GM12878 (cell line): ENCODE measurements around the gene PTPN21. TPM values are rescaled to one million over a fixed set of nuclear protein-coding genes. Genes with fewer than 3 reads are reported as not detected.

Experiments used
- ATAC-seq: fragments of 200-7000 bp; cut with Tn5 transposase; 3 replicates; pipeline ENCODE4 v1.9.1; 2020; ENCODE audit warnings: mild to moderate bottlenecking, moderate library complexity
- BruUV-seq: library from RNA; stranded (reverse); fragments of 400-500 nt; replicated peaks from 2 replicates; lab custom pipeline; 2021; lab: Mats Ljungman, UMichigan
- CTCF ChIA-PET: fragments of 300-600 bp; sonication (Branson Sonifier 250); formaldehyde crosslinking; extraction: SDS; loops from one replicate; lab custom pipeline; 2021; ENCODE audit warnings: inconsistent platforms; lab: Yijun Ruan, JAX
- POLR2A ChIA-PET: fragments of 350-600 bp; formaldehyde crosslinking; extraction: SDS; loops from one replicate; lab custom pipeline; 2021; ENCODE audit warnings: inconsistent platforms; lab: Charles Lee
- RAD21 ChIA-PET: fragments of 300-600 bp; sonication (Branson Sonifier 250); formaldehyde crosslinking; loops from one replicate; lab custom pipeline; 2023; ENCODE audit warnings: antibody characterized with exemption; ENCODE audit not compliant: unreplicated experiment; lab: Charles Lee
- SMC1A ChIA-PET: fragments of 300-600 bp; sonication (Branson Sonifier 250); formaldehyde crosslinking; loops from one replicate; lab custom pipeline; 2023; ENCODE audit not compliant: unreplicated experiment, uncharacterized antibody; lab: Charles Lee
- DNase-seq: peaks from one replicate; pipeline ENCODE4 v3.0.0-alpha.2; 2011; ENCODE audit warnings: low read depth, low spot score
- FAIRE-seq: peaks from 3 replicates; lab custom pipeline; 2011; peaks lifted over from hg19 to GRCh38; lab: Jason Lieb, UNC
- H2AFZ ChIP-seq: 2 replicates; pipeline ENCODE4 v1.6.0; 2011; ENCODE audit warnings: low read depth, low read length, control low read depth; ENCODE audit not compliant: control insufficient read depth
- H3K27ac ChIP-seq: 2 replicates; pipeline ENCODE4 v1.5.1; 2011; ENCODE audit warnings: control low read depth; ENCODE audit not compliant: control insufficient read depth, insufficient read depth
- H3K27me3 ChIP-seq, 2 experiments: replicated peaks in 1 of 2; 2 replicates each; pipeline versions ENCODE4 v1.6.0 to v1.6.1; 2011; ENCODE audit warnings: low read length in 1 of 2; ENCODE audit not compliant: control insufficient read depth in 2 of 2, insufficient read depth in 2 of 2
- H3K36me3 ChIP-seq, 2 experiments: 2 replicates each; pipeline ENCODE4 v1.5.1; 2011; ENCODE audit warnings: low read length in 1 of 2; ENCODE audit not compliant: control insufficient read depth in 2 of 2, insufficient read depth in 2 of 2
- H3K4me1 ChIP-seq: 2 replicates; pipeline ENCODE4 v1.6.1; 2011; ENCODE audit warnings: mild to moderate bottlenecking, low read length, moderate library complexity, mixed read lengths; ENCODE audit not compliant: control insufficient read depth, insufficient read depth
- H3K4me2 ChIP-seq: 2 replicates; pipeline ENCODE4 v1.6.0; 2011; ENCODE audit warnings: control low read depth; ENCODE audit not compliant: control insufficient read depth, insufficient read depth
- H3K4me3 ChIP-seq: fragments of 200-600 bp; sonication (generic); 2 replicates; pipeline ENCODE4 v1.5.1; 2016
- H3K79me2 ChIP-seq: 2 replicates; pipeline ENCODE4 v1.6.0; 2011; ENCODE audit warnings: low read length; ENCODE audit not compliant: control insufficient read depth, insufficient read depth
- H3K9ac ChIP-seq: 2 replicates; pipeline ENCODE4 v1.8.0; 2011; ENCODE audit warnings: low read length, control low read depth, mixed read lengths; ENCODE audit not compliant: control insufficient read depth, insufficient read depth
- H3K9me3 ChIP-seq: replicated peaks from 3 replicates; pipeline ENCODE4 v1.5.1; 2011; ENCODE audit warnings: mild to moderate bottlenecking, low read length; ENCODE audit not compliant: control insufficient read depth, insufficient read depth
- H4K20me1 ChIP-seq: 2 replicates; pipeline ENCODE4 v1.6.0; 2011; ENCODE audit not compliant: control insufficient read depth, insufficient read depth
- ATF2 ChIP-seq: IDR thresholded peaks from 2 replicates; pipeline ENCODE4 v1.6.1; 2012; ENCODE audit warnings: low read length, inconsistent platforms
- BCL11A ChIP-seq: IDR thresholded peaks from 2 replicates; pipeline ENCODE4 v1.6.1; 2011; ENCODE audit warnings: low read depth, low read length
- CHD2 ChIP-seq: IDR thresholded peaks from 2 replicates; pipeline ENCODE4 v1.6.1; 2011; ENCODE audit warnings: low read depth, low read length, improper control_type of control experiment, borderline replicate concordance
- DPF2 ChIP-seq: fragments of 450-650 bp; IDR thresholded peaks from 2 replicates; pipeline ENCODE4 v1.6.1; 2017; ENCODE audit warnings: mild to moderate bottlenecking
- ELK1 ChIP-seq: IDR thresholded peaks from 2 replicates; pipeline ENCODE4 v1.6.1; 2012; ENCODE audit warnings: low read depth, low read length, improper control_type of control experiment
- MTA2 ChIP-seq: fragments of 450-650 bp; IDR thresholded peaks from 2 replicates; pipeline ENCODE4 v1.6.1; 2016; ENCODE audit warnings: low read depth, mild to moderate bottlenecking, moderate library complexity
- NR2C2 ChIP-seq: IDR thresholded peaks from 2 replicates; pipeline ENCODE4 v1.6.1; 2011; ENCODE audit warnings: borderline replicate concordance, low read depth; ENCODE audit not compliant: control insufficient read depth, insufficient read length
- RB1 ChIP-seq: fragments of 450-650 bp; formaldehyde crosslinking; IDR thresholded peaks from 2 replicates; pipeline ENCODE4 v1.6.1; 2017; ENCODE audit warnings: mild to moderate bottlenecking, borderline replicate concordance
- USF1 ChIP-seq: IDR thresholded peaks from 2 replicates; pipeline ENCODE4 v1.6.1; 2011; ENCODE audit warnings: borderline replicate concordance, low read depth, mild to moderate bottlenecking, moderate library complexity, mixed read lengths, low read length; ENCODE audit not compliant: insufficient read depth; ENCODE audit errors: extremely low read length
- ZNF217 ChIP-seq: fragments of 450-650 bp; IDR thresholded peaks from 2 replicates; pipeline ENCODE4 v1.6.1; 2017; ENCODE audit warnings: antibody characterized with exemption, mild to moderate bottlenecking
- ZNF687 ChIP-seq: fragments of 450-650 bp; IDR thresholded peaks from 2 replicates; pipeline ENCODE4 v1.6.1; 2017; ENCODE audit warnings: mild to moderate bottlenecking, moderate library complexity
- WGBS: methylation state at CpG from one replicate; pipeline ENCODE4 v1.1.6; 2016; ENCODE audit warnings: low lambda C conversion rate; ENCODE audit not compliant: insufficient replicate concordance, insufficient coverage; ENCODE audit errors: missing lambda C conversion rate; 5-methylcytosine and 5-hydroxymethylcytosine counted together
- in situ Hi-C: fragments of 300-500 bp; cut with MboI; formaldehyde crosslinking; loops from 9 replicates; pipeline ENCODE4 v1.14.3; 2018; ENCODE audit warnings: mixed read lengths
- intact Hi-C: fragments of 100-400 bp; cut with micrococcal nuclease; formaldehyde crosslinking; loops from one replicate; pipeline ENCODE4 v1.14.2; 2022; ENCODE audit not compliant: unreplicated experiment
- polyA plus RNA-seq, 11 experiments: library from polyadenylated mRNA; depleted of rRNA in 4 of 11; unstranded in 6 of 11; stranded (reverse) in 5 of 11; fragments of >200 nt; fragmentation: Nextera tagmentation in 4 of 11; fragmentation: Illumina TruSeq in 1 of 11; extraction: Ambion mirVana in 4 of 11; extraction: Trizol in 1 of 11; gene quantifications; 1 replicate in 1 of 11; 2 replicates in 10 of 11; pipeline versions ENCODE4 v1.2.1 to v1.2.3, GENCODE V29; 2011 to 2016; ENCODE audit warnings: inconsistent platforms in 2 of 11, missing spikeins in 2 of 11, low read depth in 1 of 11
- total RNA-seq, 4 experiments: library from RNA; depleted of rRNA in 3 of 4; stranded (reverse); fragments of >200 nt in 3 of 4; fragmentation: Illumina TruSeq in 1 of 4; extraction: Trizol in 1 of 4; gene quantifications; 2 replicates each; pipeline versions ENCODE4 v1.2.1 to v1.2.3, GENCODE V29; 2013 to 2021

PTPN21 gene
- total and polyA plus RNA-seq, 10 of the 15 experiments (the other 5 are each of a cell fraction or from before 2014, with no cell fraction given), result 0.01 to 0.23 (median 0.04) TPM; not detected in 3

- H3K27ac ChIP-seq, result no peak overlapping the region
- WGBS, result 26% methylated on average over 3 of the region's 3 CpGs
- DNase-seq (no peak), ATAC-seq (no peak), FAIRE-seq (no peak)
- H3K9me3 ChIP-seq, result no peaks in the 10 kb centered on the region
- ChIA-PET RAD21 (no interaction called here), CTCF (interaction anchor here (0.6 kb wide), 1 partner anchor 237 kb away, joined by 3 read pairs; no protein-coding TSS in a partner anchor), POLR2A (no interaction called here), SMC1A (no interaction called here)
- H4K20me1 ChIP-seq, result no peaks in the 10 kb centered on the region
- peaks cover 0 to 4% of the 10 kb centered on the region in 2 experiments; a peak in 2 of 4 replicates for H3K27me3 ChIP-seq
- no peaks in the 10 kb centered on the region for H3K79me2 ChIP-seq
- in situ Hi-C loops (no loop called here), intact Hi-C loops (no loop called here)
- TF ChIP-seq ATF2 (no peak), NR2C2 (no peak)
- H3K4me2 ChIP-seq, result no peak overlapping the region
- H2AFZ ChIP-seq, result no peak overlapping the region
- no peaks in the 10 kb centered on the region for H3K4me1 ChIP-seq
- H3K4me3 ChIP-seq, result no peak overlapping the region
- no peaks in the 10 kb centered on the region for H3K36me3 ChIP-seq
- no TSS peak for BruUV-seq
- no peak overlapping the region for H3K9ac ChIP-seq
Measured at GRCh38 chr14:88482524-88482923, 72.3 kb downstream of the PTPN21 start.

- H2AFZ ChIP-seq, result no peak overlapping the region
- H3K36me3 ChIP-seq, result no peaks in the 10 kb centered on the region
- WGBS, result 17% methylated on average over 7 of the region's 7 CpGs
- H3K79me2 ChIP-seq, result no peaks in the 10 kb centered on the region
- no peak overlapping the region for H3K4me2 ChIP-seq
- TF ChIP-seq DPF2 (no peak), ZNF687 (no peak), ELK1 (no peak), CHD2 (no peak), BCL11A (no peak), RB1 (no peak), MTA2 (no peak), USF1 (no peak), ZNF217 (no peak)
- no peaks in the 10 kb centered on the region for H3K9me3 ChIP-seq
- H3K27ac ChIP-seq, result no peak overlapping the region
- FAIRE-seq (no peak), DNase-seq (no peak), ATAC-seq (no peak)
- intact Hi-C loops (no loop called here), in situ Hi-C loops (no loop called here)
- SMC1A ChIA-PET, result no interaction called here
- BruUV-seq, result no TSS peak
- no peak overlapping the region for H3K4me3 ChIP-seq
- no peaks in the 10 kb centered on the region for H3K4me1 ChIP-seq
- H3K9ac ChIP-seq, result no peak overlapping the region
- RAD21 ChIA-PET, result no interaction called here
- peaks cover 0 to 4% of the 10 kb centered on the region in 2 experiments; a peak in 2 of 4 replicates for H3K27me3 ChIP-seq
- CTCF ChIA-PET, result no interaction called here
- H4K20me1 ChIP-seq, result no peaks in the 10 kb centered on the region
- POLR2A ChIA-PET, result no interaction called here
Measured at GRCh38 chr14:88481794-88482193, 73.0 kb downstream of the PTPN21 start.
